HS-27A (cell line): Measurements from ENCODE around the gene CABLES2.

Experiments used
- DNase-seq: peaks from one replicate; pipeline ENCODE4 v3.0.0-alpha.2; 2012; ENCODE audit warnings: low read depth, missing footprints

Gene CABLES2

DNA sequence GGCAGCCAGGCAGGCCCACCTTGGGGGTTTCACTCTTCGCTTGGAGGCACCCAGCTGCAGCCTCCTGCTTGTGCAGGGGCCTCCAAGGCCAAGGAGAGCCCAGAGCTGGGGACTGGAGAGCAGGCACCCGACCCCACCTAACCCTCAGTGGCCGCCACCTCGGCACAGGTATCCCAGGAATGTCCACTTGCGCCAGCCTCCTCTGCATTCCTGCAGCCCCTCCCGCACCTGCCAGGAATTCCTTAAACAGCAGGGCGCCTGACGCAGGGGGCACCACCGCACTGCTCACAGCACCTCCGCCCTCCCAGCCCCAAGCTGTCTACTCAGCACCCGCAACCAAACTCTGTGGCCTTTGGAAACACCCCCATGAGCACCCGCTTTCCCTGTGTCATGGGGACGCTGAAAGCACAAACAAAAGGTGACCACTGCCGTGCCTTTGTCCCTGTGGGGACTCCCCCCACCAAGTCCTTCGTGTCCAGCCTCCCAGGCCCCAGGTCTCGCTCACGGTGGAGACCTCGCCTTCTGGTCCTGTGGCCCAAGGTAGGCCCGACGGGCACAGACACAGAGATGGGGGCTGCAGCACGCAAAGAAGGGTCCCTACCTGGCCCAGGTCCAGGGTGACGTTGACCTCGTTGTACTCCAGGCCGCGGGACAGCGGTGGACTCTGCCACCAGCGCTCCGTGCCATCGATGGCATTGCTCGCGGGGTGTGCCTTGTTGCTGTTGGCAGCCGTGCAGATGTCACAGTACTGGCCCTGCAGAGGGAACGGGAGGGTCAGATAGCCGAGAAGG is 45.1 kb downstream of the CABLES2 start:
- DNase-seq: no peak

DNA sequence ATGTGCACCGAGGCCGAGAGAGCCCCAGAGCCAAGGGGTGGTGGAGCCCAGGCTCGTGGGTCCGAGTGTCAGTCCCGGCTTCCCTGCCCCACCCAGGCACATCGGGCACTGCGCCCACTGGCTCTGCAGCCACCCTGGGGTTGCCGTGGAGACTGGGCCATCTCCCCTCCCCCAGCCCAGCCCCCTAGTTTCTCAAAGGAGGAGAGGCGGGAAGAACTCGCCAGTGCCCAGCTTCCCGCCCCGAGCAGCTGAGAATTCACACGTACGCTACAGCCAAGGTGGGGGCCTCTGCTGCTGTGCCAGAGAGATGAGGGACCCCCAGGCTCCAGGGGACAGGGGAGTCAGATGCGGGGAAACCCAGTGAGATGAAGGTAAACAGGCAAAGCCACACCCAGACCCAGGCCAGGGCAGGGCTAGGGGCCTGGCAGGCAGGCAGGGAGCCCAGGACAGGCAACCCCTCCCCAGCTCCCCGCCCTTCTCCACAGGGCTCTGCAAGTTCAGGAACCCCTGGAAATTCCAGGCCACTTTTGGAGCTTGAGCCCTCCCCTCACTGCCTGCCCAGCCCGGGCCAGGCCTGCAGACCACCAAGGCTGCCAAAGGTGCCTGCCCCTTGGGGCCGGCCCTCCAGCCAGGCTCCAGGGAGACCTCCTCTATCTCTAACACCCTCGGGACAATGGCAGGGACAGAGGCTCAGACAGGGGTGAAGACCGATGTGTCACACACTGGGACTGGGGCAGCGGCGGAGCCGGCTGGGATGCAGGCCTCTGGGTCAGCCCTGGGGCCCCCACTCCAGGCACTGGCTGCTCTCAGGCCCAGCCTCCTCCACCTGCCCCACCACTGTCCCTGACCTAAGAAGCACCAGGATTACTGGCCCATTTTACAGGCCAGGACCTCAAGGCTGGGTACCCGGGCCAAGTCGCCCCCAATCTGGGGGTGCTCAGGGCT is 46.0 kb downstream of the CABLES2 start:
- DNase-seq: no peak

DNA sequence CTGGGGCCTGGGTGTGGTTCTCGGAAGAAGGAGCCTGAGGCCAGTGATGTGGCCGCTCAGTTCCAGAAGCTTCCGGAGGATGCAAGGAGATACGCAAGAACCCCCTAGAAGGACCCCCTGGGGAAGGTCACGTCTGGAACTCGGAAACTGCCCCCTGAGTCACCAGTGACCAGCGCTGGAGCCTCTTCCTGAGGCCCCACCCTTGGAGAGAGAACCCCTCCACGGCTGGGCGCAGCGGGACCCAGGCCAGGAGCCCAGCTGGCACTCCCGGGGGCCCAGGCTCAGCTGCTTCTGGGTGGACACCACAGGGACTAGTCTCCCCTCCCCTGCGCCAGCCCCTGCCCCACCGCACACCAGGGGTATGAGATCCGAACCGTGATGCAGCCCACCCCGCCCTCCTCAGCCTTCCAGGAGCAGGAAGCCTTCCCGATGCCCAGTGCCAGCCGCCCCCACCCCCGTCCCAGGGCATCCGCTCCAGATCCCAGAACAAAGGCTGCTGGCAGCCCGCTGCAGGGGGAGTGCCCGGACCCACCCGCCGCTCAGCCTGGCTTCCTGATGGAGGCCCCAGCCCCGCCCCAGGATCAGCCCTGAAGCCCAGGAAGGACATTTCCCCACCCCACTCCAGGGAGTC is 47.5 kb downstream of the CABLES2 start:
- DNase-seq: no peak

DNA sequence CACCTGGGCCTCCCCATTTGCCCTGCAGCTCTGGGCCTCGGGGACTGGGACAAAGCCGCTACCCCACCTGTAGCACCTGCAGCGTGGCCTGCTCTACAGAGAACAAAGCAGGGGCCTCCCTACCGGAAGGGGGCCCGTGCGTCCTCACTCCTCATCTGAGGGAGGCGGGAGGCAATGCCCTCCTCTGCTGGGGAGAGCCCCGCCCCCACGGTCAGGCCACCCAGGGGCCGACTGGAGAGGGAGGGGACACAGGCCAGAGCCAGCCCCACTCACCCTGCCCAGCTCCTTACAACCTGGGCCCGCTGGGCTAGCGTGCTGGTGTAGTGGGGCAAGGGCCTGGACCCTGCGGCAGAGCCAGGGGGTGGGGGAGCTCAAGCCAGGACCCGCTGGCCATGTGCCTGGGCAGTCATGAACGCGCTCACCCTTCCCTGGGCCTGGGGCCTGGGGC is 48.0 kb downstream of the CABLES2 start:
- DNase-seq: no peak

DNA sequence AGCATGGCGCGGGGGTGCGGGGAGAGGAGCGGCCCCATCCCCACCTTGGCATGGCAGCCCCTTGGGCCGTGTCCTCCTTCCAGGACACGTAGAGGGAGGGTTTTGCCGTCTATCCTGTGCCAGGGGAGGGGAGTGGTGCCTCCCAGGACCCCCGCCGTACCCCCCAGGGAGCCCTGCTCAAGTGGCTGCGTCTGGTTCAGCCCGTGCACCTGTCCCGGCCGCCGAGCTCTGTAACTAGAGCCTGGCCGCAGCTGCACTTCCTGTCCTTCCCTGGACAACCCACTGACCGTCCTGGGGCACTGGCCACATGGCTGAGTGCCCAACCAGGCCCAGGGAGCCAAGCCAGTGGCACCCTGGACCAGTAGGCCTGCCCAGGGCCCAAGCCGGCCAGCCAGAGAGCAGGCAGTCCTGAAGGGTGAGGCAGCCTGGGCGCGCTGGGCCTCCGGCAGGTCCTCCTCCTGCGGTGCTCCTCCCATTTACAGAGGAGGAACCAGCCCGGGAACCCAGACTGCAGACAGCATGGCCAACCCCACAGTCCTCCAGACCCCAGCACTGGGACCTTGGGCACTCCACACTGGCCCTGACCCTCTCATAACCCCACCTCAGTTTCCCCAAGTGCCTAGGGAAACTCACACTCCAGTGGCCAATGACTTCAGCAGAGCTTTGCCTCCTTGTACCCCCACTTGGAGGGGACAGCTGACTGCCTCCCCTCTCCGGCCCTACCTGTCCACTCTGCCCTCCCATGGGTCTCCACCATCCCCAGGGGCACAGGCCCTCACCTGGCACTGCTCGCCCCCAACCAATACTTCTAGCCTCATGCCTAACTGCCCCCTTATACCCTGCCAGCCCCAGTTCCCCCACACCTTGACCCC is 48.7 kb downstream of the CABLES2 start:
- no peak for DNase-seq

DNA sequence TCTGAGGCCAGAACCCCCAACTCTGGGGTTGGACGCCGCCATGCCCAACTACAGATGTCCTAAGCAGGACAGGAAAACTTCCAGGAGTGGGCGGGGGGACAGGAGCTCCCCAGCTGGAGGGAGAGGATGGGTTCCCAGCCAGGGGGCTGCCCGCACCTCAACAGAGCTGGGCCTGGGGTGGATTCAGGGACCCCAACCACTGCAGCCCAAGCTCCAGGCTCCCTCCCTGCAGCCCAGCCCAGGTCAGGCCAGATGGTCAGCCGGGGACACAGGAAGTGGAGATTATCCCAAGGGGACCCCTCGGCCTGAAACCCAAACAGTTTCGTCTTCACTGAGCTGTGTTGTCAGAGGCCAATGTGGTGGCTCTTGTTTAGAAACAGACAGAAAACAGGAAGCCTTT is 49.4 kb downstream of the CABLES2 start:
- no peak for DNase-seq

DNA sequence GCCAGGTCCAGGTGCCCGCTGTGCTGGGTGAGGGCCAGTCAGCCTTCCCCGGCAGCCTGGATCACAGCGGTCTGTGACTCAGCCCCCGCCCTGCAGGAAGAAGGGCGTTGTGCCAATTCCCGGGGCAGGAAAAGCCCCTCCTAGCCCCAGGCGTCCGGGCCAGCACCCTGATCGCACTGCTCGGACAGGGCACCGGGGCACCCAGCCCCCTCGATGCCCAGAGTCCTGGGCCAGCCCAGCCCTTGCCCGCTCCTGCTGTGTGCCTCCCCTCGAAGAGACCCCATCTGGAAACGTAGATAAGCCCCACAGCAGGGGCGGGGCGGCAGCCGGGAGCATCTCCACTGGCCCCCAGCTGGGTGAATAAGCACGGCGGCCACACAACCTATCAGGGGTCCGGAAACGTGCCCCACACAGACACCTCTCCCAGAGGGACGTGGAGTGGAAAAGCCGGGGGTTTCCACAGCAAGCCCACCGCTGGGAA is 49.9 kb downstream of the CABLES2 start:
- DNase-seq: no peak

DNA sequence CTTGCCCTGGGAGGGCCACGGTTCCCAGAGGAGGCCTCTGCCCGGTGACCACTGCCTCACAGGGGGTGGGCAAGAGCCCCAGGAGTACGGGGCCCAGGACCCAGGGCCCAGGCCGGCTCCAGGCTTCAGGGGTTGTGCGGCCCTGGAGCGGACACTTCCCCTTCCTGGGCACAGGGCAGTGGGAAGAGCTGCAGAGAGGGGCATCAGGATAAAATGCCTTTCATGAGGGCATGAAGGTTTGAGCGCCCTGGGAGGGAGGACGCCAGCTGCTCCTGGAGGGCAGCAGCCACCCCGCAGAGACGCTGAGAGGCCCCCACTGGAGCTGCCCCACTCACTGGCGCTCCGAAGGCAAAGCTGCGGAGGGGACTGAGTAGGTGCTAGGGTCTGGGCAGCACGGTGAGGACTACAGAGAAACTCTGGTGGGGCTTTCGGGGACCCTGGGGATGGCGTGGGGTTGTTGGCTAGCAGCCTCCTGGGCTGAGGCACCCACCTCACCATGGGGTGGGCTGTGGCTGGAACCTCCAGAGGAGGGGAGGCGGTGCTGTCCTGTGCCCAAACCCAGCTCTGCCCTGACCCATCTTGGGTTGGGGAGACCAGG is 50.4 kb downstream of the CABLES2 start:
- DNase-seq: no peak

DNA sequence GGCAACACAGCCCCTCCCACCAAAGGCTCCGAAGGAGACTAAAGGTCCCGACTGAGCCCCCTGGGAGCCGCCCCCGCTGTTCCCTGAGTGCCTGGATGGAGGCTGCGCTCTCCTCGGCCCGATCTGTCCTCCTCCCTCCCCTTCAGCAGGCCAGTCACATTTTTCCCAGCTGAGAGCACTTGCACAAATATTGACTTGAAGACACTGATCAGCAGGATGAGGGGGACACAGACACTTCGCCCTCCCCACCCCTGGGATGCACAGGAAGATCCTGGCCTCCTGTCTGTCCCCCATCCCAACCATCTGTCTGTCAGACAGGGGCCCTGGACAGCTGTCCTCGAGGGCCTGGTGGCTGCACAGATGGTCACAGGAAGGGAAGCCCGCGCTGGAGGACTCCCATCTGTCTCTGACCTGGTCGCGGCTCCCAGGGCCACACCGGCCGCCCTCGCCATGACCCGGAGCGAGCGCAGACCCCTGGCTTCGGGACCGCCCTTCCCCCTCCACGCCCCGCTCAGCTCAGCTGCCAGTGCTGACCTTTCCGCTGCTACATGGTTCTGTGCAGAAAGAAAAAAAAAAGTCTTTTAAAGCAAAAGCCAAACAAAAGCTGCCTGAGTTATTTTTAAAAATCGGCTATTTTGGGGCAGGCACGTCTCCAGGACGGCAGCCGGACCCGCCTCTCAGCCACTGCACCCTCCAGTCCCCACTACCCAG is 51.1 kb downstream of the CABLES2 start:
- no peak for DNase-seq

DNA sequence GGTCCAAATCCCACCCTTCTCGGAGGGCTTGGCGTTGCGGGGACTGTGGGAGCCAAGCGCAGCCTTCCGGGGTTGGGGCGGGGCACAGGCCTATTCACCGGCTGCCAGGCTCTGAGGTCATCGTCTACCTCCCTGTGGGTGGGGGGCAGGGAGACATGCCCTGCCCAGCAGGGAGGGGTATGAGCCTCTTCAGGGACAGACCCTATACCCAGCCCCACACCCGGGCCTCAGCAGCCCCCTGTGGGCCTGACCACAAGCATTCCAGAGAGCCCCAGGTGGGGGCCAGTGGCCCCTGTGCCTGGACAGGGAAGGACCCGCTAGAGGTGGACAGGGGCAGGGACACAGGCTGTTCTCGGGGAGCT is 51.6 kb downstream of the CABLES2 start:
- DNase-seq: no peak

DNA sequence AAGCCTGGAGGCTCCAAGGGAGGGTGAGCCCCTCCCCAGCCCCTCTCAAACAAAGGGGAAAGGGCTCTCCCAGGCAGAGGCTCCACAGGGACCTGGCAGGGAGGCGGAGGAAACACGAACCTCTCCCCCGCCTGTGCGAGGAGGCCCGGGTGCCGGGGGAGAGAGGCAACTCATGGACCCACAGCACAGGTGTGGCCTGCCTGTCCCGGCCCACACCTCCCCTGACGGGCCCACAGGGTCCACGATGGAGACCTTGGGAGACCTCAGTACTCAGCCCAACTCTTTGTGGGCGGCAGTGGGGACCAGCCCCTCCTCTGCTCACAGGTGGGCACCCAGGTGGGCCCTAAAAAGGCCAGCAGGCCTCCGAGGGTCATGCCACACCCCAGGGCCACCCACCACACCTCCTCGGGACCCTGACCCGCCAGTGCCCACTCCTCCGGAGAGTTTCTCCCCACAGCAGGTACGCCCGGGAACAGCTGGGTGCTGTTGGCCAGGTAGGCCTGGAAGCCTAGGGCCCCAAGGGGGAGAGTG is 52.2 kb downstream of the CABLES2 start:
- DNase-seq: no peak

DNA sequence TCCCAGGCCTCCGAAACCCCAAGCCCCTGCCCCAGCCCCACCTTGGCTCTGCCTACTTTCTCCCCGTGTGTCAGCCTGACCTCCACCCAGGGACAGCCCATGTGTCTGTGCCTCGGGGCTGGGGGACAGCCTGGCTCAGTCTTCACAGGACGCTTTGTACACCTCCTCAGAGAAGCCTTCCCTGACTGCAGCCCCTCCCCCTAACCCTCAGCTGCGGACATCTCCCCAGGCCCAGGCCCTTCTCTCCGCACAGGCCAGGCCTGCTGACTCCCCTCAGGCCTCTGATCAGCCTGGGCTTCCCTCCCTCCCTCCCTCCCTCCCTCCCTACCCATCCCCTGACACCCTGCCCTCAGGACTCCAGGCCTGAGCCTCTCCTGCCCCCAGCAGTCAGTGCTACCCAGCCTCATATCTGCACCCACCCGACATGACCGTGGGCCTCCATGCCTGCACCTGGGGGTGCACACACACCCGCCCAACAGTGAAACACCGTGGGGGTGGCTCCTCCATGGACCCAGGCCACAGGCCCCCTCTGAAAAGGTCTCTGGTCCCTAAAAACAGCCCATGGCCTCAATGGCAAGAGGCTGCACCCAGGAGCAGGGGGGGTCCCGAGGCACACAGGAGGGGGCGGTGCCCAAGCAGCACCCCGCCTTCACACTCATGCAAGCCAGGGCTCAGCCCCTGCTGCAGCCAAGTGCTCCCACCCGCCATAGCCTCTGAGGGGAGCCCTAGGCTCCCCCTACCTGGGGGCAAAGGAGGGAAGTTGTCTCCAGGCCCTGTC is 52.9 kb downstream of the CABLES2 start:
- no peak for DNase-seq

DNA sequence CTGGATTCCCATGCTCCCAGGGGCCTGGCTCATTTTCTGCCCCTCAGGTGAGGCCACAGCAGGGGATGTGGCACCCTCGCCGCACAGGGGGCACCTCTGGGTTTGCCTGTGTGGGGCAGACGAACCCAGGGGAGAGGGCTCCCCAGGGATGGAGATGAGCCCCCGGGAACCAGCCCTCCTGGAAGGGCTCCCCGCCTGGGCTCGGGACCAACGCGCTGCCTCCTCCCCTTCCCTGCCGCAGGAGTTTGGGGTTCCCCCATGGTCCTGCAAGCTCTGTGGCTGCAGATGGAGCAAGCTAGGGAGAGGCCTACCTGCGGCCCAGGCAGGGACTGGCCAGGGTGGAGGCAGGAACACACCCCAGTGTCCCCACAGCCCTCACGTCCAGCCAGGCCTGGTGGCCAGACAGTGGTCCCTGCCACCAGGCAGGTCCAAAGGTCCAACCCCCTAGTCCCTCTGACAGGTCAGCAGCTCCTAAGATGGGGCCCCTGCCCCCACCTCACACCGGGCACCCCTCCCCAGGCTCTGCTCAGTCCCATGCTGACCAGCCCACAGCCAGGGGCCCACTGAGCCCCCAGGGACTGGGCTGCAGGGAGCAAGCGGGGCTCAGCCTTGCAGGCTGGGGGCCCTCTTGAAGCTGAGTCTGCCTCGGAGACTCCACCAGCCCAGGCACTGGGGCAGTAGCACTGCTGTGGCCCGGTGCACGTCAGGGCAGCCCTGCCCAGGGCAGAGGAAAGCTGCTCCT is 53.6 kb downstream of the CABLES2 start:
- no peak for DNase-seq

DNA sequence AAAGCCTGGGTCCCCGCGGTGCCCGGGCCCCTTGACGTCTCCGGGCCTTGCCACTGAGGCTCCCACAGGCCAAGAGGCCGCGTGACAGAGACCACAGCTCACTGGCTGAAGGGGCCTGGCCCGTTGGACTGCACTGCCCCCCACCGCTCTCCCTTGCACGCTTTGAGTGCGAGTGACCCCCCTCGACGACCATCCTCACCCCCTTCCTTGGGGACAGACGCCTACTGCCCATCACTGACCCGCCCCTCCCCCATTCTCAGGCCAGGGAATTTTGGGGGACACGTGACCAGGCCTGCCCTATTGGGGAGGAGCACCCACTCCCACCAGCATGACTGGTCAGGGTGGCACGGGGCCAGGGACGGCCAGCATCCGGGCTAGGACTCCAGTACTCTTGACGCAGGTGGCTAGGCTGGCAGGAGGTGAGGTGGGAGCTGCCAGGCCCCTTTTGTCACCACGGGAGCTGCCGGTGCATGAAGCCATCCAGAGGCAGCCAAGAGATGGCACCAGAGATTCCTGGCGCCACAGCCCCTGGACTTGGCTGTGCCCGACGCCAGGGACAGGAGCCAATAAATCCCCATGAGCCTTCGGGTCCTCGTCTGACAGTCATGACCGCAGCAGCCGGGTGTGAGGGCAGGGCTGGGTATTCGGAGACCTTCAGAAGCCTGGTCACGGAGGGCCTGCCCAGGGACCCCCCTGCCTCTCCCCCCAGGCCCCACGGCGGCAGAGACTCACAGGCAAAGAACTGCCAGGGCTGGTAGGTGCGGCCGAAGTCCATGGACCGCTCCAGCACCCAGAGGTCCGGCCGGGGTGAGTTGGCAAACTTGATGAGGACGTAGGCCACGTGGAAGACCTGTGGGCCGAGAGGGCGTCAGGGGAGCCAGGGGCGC is 54.4 kb downstream of the CABLES2 start:
- DNase-seq: no peak

DNA sequence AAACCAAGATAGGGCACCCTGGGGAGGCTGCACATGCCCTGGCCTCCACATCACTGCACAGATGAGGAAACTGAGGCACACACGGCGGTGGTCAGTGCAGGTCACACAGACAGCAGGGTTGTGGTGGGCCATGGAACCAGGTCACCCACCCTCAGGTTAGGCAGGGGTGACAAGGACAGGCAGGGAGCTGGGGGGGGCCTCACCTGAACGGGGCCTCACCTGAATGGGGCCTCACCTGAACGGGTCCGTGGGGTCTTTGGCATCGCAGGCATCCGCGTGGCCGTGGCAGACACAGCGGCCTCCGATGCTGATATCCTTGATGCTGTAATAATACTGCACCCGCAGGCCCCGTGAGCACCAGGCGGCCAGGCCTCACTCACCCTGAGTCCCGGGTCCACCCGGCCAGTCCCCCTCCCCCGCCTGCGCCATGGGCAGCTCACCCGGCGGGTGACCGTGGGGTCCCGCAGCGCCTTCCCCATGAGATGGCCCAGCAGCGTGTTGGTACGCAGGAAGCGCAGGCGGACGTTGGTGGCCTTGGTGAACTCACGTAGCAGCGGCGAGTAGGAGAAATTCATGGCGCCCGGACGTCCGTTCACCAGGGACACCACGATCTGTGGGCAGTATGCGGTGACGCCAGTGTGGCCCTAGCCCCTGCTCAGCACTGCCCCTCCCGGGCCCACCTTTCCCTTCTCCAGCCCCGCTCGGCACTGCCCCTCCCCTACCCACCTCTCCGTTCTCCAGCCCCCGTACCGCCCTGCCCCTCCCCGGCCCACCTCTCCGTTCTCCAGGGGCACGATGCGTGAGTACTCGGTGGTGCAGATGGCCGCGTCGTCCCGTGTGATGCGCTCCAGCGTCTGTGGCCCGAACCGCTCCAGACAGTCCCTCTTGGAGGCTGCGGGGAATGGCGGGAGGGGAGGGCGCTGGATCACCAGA is 55.4 kb downstream of the CABLES2 start:
- DNase-seq: no peak

DNA sequence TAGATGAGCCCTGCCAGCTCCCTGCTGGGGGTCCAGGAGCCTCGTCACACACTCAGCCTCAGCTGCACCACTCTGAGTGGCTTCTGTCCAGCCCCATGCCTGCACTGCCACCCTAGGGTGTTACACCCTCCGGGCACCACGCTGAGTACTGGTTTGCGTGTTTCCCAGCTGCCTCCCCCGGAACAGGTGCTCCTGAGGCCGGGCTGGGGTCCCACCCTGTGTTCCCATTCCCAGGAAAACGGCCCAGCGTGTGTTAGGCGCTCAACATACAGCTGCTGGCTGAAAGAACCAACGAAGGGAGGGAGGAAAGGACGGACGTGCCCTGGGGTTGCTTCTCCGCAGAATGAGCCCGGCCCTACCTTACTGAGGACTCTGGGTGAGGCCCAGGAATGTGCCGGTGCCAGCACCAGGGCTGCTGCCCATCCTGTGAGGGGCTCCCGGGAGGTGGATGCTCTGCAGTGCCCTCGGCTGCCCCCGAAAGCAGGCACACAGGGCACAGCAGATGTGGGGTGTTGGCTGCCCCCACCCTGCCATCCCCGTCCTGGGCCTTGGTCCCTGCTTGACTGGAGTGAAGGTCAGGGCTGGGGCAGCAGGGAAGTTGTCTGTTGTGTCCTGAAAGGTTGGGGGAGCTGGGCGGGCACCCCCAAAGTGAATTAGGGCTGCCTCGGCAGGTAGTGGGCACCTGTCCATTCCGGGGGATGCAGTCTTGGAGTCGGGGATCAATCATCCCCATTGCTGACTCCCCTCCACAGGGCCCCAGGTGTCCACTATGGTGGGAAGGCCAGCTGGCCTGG is 56.3 kb downstream of the CABLES2 start:
- no peak for DNase-seq
